GM19238 (cell line): Measurements from ENCODE around the gene AVPR1B.
A peak's percentile ranks its signal among the peaks of the same experiment; 100 is the strongest.

ENCODE experiments used
- DNase-seq: peaks from one replicate; pipeline ENCODE4 v3.0.0; 2011; ENCODE audit warnings: low spot score; ENCODE audit not compliant: insufficient read length

Gene AVPR1B

GRCh38 chr1:206112600-206113301 lies 4.4 kb downstream of the AVPR1B start:
- DNase-seq = no peak

GRCh38 chr1:206111271-206111927 lies 5.8 kb downstream of the AVPR1B start:
- no peak for DNase-seq

GRCh38 chr1:206110820-206111219 lies 6.4 kb downstream of the AVPR1B start:
- DNase-seq = no peak

- no peak for DNase-seq
These were observed 7.0 kb downstream of the AVPR1B start for GRCh38 chr1:206110161-206110560.

- DNase-seq = no peak
These were observed 7.5 kb downstream of the AVPR1B start for GRCh38 chr1:206109718-206110117.

DNA sequence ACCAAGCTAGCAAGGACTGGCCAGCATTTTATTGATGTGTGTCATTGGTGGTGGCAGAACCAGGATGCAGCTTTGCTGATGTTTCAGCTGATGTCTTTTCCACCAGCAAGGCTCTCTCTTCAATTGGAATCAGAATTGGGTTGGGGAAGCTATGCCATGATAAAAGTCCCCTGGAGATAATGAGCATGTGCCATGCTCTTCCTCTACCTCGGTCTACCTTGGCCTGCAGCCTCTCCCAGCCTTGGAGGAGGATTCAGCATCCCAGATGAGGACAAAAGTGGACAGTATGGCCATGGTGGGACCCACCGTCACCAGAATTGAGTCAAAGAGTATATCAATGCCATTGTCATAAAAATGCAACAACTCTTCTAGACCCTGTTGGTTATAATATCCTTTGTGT lies 8.6 kb downstream of the AVPR1B start:
- no peak for DNase-seq

GRCh38 chr1:206107168-206107544 lies 10.0 kb downstream of the AVPR1B start:
- DNase-seq = no peak

DNA sequence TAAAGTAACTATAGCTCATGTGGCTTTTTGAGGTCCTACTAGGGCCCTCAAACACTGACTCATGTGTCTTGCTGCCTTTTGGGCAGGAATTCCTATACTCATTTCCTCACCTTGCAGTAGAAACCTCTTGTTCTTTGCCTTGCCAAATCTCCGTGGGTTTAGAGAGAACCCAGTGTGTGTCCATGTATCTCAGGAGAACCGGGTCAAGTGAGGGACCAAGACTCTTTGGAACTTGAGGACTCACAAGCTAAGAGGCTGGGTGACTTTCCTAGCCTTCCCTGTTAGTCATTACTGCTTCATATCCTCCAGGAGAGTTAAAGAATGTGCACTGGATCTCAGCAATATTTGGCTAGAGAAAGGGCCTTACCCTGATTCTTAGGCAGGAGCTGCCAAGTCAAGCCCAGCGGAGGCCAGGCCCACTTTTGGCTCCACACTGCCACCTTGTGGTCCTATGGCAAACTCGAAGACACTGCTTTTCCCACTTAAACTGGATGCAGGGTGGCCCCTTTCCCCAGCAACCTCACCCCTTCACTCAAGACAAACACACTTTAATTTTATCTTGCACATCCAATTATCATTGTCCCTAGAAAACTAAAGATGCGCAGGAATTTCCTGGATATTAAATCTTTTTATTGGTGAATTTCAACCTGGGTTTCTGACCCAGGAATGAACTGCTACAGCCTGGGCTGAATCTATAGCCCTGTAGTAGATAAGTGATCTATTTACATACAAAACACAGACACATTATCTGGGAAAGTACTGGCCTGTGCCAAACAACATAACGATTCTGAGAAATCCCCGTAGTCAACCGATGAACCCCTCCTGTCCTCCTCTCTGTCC lies 10.6 kb downstream of the AVPR1B start:
- peak; percentile 73 for DNase-seq

- no peak for DNase-seq
These were observed 11.7 kb downstream of the AVPR1B start for GRCh38 chr1:206105464-206105995.

DNA sequence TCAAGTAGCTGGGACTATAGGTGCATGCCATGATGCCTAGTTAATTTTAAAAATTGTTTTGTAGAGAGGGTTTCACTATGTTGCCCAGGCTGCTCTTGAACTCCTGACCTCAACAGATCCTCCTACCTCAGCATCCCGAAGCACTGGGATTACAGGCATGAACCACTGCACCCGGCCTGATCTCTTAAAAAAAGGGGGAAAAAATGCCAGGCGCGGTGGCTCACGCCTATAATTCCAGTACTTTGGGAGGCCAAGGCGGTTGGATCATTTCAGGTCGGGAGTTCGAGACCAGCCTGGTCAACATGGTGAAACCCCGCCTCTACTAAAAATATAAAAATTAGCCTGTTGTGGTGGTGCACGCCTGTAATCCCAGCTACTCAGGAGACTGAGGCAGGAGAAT lies 13.2 kb downstream of the AVPR1B start:
- no peak for DNase-seq

GRCh38 chr1:206102292-206102936 lies 14.8 kb downstream of the AVPR1B start:
- no peak for DNase-seq

DNA sequence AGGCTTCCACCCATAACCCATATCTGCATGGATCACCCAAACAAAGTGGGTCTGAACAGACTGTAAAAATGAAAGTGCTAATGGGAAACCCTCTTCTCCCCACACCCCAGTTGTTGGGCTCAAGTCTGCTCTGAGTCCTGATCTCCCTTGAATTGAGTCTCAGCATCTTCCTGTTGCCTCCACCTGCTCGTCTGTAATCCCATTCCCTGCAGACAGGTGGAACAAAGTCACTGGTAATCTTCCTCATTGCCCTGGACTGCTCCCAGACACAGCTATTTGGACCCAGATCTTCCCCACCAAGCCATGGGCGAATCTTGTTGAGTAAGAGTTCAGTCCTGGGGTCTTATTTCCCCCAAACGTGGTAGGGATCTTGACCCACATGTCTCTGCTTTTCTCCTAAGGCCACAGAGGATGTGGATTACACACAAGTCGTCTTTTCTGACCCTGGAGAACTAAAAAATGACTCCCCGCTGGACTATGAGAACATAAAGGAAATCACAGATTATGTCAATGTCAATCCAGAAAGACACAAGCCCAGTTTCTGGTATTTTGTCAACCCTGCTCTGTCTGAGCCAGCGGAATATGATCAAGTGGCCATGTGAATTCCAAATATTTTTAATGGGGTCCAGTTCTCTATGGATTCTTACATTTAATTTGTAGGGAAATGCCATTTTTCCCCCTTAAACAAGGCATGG lies 15.7 kb downstream of the AVPR1B start:
- DNase-seq = no peak

DNA sequence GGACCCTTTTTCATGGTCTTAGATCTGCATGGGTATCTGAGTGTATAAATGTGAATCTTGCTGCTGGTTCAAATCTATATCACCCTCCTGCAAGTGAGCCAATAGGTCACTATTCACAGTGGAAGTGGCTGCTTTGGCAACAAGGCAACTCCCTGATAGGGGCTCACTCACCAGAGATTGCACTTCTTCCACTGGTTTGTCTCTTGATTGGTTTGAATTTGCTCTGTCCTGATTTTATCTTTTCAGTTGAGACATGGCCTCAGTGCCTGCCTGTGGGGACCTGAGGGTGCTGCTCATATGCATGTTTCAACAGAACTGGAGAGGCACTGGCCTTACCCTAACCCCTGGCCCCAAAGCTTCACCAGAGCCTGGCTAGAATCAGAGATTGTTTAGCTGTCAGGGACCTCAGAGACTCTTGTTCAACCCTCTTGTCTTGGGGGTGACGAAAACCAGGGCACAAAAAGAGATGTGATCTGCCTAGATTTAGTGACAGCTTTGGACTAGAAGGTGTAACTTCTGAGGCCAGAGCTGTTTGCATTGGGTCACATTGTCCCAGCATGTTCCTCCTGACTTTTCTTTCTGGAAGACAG lies 16.9 kb downstream of the AVPR1B start:
- no peak for DNase-seq

- no peak for DNase-seq
These were observed 18.8 kb downstream of the AVPR1B start for GRCh38 chr1:206098242-206098919.

- DNase-seq = no peak
These were observed 19.8 kb downstream of the AVPR1B start for GRCh38 chr1:206097381-206097780.

DNA sequence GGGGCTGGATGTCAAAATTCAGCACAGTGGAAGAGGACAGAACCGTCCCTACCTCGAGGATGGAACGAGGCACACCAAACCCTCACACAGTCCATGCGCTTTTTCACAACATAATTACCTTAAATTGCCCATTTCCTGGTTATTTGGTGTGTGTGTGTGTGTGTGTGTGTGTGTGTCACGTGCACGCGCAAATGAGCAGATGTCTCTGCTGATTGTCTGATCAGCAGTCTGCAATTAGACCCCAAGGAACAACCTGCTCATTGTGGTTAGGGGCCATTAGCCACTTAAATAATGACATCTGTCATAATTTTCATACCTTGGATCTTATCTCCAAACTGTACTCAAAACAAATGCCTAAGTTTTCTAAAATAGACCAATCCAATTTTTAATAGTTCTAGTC lies 23.2 kb downstream of the AVPR1B start:
- DNase-seq = no peak

DNA sequence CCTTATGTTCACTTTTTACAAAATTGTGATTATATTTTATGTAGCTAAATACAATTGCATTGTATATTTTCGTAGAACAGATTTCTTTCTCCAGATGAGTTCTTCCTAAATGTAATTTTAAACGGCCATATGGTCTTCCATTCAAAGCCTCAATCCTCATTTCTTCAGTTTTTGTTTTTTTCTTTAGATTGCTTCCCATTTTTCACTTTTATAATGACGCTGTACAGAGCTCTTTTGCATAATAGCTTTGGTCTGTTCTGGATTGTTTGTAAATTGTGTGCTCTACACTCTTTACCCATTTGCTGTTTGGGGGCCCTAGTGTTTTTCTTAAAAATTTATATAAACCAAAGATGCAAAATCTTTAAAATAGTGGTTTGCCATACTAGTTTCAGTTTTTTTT lies 27.8 kb downstream of the AVPR1B start:
- no peak for DNase-seq

DNA sequence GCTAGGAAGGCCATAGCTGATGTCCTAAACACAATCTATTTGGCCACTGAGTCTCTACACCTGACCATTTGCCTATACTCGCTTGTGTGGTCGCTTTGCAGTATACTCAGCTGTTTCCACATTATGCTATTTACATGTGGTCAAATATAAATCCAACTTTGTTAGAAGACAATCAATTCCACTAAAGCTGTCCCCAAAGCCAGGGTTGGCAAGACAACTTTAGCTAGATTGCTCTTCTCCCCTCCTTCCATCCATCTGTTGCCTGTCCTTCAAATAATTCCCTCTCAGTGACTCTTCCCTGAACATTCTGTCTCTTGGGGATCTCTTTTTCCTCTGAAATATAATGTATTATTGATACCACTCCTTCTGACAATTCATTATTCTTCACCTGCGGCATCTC lies 30.1 kb downstream of the AVPR1B start:
- DNase-seq = no peak

DNA sequence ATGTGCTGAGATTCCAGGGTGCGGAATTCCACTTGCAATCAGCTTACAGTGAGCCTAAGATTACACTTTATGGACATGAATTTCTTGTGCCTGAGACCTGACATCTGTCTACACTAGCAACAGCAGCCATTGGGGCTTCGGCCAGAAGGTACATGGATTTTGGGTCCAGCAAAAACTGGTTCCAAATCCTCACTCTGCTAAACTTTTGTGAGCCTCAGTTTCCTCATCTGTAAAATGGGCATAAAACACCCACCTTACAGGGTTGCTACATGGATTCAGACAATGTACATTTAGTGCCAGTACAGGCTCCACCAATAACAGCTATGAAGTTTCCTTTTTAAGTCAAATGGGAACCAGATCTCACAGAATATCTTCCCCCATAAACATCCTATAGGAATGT lies 33.4 kb downstream of the AVPR1B start:
- no peak for DNase-seq
